Stimulated activated CD8-positive, alpha-beta memory T cell treated with anti-CD3 and anti-CD28 coated beads, Interleukin-4, amount 100 ng/mL, for 4 hours (primary cell): ENCODE results near the gene PCK2.

Experiments
- DNase-seq, 2 donors: peaks; one replicate each; pipeline ENCODE4 v3.0.0-alpha.2; 2020; ENCODE audit warnings: low read depth in 2 of 2, low spot score in 1 of 2

The PCK2 gene

GRCh38 chr14:24060984-24061913, 32.9 kb upstream of the PCK2 start:
- no peak for DNase-seq

- no peak for DNase-seq
Observed at GRCh38 chr14:24062216-24062980, 31.7 kb upstream of the PCK2 start.

DNA sequence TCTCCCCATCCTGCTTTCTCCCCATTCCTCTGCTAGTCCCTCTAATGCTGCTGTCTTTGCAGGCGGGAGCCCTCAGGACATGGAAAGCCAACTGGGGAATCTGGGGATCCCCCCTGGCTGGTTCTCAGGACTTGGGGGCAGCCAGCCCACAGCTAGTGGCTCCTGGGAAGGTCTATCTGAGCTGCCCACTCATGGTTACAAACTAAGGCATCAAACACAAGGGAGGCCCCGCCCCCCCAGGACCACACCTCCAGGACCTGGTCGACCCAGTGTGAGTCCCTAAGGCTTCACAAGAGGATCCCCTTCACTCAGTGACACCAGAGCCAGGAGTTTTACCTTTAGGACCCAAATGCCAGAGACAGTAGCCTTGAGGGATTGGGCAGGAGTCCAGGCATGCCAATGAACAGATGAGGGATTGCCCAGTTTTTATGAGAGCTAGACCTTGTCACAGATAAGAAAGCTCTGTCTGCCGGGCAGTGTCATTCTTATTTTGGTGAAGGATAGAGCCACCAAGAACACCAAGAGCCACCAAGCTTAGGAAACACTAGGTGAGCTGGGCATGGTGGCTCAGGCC, 30.8 kb upstream of the PCK2 start:
- DNase-seq, result no peak

- no peak for DNase-seq
Observed at GRCh38 chr14:24064091-24064795, 29.9 kb upstream of the PCK2 start.

DNA sequence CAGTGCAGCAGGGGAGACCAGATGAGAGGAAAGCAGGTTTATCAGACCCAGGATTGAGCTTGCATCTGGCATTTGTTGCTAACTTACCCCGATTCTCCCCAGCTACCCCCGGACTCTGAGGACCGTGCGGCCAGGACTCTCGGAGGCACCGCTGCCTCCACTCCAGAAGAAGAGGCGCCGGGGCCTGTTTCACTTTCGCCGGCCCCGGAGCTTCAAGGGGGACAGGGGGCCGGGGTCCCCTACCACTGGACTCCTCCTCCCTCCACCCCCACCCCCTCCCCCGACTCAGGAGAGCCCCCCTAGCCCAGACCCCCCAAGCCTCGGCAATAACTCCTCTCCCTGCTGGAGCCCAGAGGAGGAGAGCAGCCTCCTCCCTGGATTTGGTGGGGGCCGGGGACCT, 29.3 kb upstream of the PCK2 start:
- no peak for DNase-seq

GRCh38 chr14:24065408-24065807, 28.7 kb upstream of the PCK2 start:
- DNase-seq, result no peak

DNA sequence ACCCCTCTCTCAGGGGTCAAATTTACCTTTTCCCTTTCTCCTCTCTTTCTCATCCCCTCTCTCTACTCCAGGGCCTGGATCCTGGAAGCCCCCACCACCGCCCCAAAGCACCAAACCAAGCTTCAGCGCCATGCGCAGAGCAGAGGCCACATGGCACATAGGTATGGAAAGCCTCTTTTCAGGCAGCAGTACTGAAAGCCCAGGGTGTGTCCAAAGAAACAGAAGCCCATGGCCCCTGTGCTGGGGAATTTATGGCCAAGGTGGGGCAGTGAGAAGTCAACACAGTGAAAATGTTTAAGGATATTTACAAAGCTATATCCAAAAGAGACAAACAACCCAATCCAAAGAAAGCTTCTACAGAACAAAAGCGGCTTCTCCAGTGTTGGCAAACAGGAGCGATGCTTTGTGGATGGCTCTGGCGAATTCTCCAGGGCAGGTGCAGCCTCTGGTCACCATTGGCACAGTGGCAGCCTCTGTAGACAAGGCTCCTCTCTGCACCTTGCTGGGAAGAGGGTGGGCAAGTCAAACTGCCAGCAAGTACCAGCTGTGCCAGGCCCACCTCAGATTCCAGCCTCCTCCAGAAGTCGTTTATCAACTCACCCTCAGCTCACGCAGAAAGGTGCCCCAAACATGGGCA, 27.5 kb upstream of the PCK2 start:
- no peak for DNase-seq

GRCh38 chr14:24067133-24068082, 26.7 kb upstream of the PCK2 start:
- DNase-seq, result no peak

DNA sequence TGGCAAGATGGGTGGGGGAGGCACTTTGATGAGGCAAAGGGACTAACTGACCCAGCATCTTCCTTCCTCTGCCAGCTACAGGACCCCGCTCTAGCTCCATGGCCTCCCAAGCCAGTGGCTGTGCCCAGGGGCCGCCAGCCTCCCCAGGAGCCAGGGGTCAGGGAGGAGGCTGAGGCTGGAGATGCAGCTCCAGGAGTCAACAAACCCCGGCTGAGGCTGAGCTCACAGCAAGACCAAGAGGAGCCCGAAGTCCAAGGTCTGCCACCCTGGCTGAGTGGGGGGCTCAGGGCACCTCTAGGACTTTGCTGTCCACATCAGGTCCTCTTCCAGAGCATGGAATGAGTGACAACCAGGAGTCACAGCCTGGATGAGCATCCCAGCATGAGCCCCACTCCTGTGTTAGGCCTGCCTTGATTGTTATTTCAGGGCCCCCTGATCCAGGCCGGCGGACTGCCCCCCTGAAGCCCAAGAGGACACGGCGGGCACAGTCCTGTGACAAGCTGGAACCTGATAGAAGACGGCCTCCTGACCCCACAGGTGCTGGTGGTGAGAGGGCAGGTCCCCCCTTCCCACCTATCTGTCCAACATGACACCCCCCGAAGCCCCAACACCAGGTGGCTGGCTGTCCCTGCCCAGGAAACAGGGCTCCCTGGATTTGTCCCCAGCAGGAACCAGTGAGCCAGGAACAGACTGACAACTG, 25.2 kb upstream of the PCK2 start:
- no peak for DNase-seq

DNA sequence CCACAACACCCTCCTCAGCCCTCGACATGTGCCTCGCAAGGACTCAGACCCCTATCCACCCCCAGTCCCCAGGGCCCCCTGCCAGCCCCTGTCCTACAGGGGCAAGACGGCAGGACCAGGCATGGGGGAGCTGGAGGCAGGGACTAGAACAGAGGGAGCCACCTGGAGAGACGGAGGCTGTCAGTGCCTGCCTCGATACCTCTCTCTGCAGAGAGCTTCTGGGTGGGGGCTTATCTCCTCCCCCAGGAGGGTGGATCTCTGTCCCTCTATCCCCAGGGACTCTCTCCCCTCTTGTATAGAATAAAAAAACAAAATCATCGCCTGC, 24.7 kb upstream of the PCK2 start:
- no peak for DNase-seq

GRCh38 chr14:24070285-24071143, 23.6 kb upstream of the PCK2 start:
- DNase-seq, result no peak

DNA sequence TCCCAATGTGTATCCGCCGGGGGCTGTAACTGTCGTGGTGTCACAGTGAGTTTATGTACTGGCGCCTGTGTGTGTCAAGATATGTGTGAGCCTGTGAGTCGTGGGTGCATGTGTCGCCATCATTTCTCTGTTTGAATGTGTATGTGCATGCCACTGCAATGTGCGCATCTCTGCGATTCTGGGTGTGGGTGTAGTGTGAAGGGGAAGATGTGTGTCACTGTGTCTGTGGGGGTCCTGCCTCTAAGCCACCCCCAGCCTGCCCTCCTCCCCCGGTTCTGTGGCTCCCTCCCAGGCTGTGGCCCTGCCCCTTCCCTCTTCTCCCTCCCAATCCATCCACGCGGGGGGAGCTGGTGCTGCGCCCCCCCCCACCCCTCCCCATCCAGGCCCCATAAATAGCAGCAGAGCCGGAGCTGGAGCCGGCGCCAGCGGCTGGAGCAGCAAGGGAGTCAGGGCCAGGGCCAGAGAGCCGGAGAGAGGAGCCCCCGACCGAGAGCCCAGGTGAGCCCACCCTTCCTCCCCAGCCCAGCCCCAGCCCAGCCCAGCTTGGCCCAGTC, 22.9 kb upstream of the PCK2 start, which contains the start of gene CPNE6:
TSS of gene CPNE6 (plus strand) at position 419 of the 554 bp plus-strand sequence. CDS start 1,375 bp downstream, outside the sequence.
- DNase-seq, result no peak

- DNase-seq, result no peak
Observed at GRCh38 chr14:24071836-24072430, 22.2 kb upstream of the PCK2 start.

DNA sequence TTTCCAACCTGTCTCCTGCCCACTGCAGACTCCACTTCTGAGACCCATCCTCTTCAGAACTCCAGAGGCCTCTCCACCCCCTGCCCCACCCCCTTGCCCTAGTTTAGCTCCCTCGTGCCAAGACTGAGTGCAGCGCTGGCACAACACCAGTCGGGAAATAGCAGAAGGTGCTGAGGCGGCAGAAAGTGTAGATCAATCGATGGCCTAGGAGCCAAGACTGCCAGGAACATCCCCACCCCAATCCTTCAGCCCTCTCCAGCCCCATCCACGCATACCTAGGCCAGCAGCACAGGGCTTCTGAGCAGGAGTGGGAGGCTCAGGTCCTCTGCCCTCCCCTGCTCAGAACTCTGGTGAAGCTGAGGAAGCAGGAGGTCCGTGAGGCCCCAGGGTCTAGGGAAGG, 21.7 kb upstream of the PCK2 start:
- DNase-seq, result no peak

GRCh38 chr14:24072881-24073877, 20.9 kb upstream of the PCK2 start:
- DNase-seq, result no peak
